Limb (tissue), 2 donors: ENCODE results near the gene SENP6.
"Not testable (repeated sequence)": the region's sequence is repeated elsewhere in the genome, so short reads cannot be mapped to it uniquely, and the experiment has no call there.

Source experiments
- DNase-seq, 2 donors: peaks; one replicate each; pipeline ENCODE4 v3.0.0-alpha.2; 2016; ENCODE audit errors: extremely low spot score in 2 of 2

The SENP6 gene

GRCh38 chr6:75609639-75610590 lies 8.2 kb downstream of the SENP6 start:
- DNase-seq = no peak

DNA sequence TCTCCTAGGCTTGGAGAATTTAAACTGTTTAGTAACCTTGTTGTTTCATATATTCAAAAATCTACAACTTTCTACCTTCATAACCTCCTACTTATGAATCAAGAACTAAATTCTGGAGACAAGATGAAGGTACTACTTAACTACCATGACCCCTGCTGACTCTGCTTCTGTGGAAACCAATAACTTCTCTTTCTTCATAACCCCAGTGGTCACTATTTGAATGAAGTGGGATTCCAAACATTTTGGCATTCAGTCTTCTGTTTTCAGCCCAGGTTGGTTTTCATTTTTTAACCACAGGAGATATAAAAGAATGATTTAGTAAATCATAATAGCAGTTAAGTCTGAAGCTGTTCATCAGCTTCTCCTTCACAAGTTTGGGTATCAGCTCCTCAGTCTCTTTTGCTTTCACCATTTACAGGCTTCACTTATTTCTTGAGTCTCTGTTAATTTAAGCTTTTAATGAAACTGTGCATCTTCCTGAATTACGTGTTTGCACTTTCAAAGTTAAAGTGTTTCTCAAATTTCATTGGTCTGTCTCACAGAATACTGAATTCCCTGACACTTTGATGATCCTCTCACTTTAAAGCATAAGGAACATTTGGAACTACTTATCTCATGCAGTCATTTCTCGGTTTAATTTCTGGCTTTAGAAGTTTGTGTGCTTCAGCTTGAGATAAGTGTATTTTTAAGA lies 9.5 kb downstream of the SENP6 start:
- no peak for DNase-seq

DNA sequence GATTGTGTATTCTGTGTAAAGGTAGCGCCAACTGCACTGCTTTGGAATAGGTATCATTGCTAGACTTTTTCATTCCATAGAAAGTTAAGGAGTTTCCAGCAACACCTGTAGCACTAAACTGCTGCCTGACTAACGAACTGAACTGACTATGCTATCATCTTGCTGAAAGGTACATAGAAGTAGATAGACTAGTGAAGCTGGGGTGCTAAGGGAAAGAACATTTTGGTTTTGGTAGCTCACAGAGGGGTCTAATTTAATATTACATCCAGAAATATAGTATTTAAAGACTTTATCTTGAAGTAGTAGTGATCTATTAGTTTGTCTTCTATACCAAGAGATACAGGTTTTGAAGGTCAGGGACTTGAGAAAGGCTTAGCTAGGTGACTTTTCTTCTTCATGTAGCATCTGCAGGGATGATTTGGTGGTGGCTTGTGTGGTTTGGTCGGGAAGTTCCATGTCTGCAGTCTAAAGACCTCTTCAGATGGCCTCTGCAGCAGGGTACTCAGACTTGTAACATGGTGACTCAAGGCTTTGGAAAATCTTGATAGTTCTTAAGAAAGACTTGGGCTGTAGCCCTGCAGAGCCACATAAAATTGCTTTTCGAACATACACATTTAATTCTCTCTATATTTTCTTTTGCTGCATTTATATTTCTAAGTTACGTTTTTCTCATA lies 10.2 kb downstream of the SENP6 start:
- no peak for DNase-seq

- no peak for DNase-seq
Measured at GRCh38 chr6:75612434-75612833, 10.8 kb downstream of the SENP6 start.

- no peak for DNase-seq
Measured at GRCh38 chr6:75613056-75613501, 11.4 kb downstream of the SENP6 start.

GRCh38 chr6:75618437-75618836 lies 16.8 kb downstream of the SENP6 start:
- no peak for DNase-seq

- no peak for DNase-seq
Measured at GRCh38 chr6:75619230-75619899, 17.7 kb downstream of the SENP6 start.

GRCh38 chr6:75620381-75621304 lies 19.0 kb downstream of the SENP6 start:
- DNase-seq = no peak

DNA sequence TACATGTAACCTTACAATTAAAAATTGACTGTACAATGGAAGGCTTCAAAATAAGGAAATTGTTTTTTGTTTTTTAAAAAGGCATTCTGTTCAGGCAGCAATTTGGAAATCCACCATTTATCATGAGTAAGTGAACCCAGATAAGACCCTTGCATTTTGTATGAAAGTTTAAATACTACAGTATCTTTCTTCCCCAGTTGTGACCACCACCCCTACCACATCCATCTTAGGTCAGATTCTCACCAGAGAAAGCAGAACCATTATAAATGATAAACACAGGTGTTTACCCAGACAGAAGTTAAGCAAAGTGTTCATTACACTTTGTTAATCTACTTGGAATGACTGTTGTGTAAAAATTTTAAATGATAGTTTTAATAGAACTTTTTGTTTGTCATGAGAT lies 20.2 kb downstream of the SENP6 start:
- no peak for DNase-seq

DNA sequence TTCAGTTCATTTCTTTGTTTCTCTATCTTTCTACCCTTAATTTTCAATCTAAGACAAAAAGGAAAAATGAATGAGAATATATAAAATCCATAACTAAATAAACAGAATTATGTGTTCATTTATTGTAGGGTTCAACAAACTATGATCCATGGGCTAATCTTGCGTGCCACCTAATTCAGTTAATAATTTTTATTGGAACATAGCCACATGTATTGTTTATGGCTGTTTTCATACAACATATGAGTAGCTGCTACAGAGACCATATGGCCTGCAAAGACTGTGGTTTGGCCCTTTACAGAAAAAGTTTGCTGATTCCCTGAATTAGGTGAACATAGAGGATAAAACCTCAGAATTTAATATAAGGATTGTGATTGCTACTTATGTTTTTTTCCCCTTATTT lies 21.8 kb downstream of the SENP6 start:
- no peak for DNase-seq

DNA sequence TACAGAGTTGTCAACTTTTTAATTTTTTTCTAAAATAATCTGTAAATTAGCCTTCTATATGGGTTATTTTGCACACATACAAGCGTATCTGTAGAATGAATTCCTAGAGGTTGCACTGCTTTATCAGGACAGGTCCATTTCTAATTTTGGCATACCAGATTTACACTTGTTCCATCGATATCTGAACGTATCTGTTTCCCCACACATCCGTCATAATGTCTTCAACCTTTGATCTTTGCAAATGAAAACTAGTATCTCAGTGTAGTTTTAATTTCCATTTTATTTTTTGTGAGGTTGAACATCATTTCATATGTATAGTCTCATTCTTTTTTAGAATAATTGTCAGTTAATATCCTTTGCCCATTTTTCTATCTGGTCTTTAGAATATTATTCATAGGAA lies 22.7 kb downstream of the SENP6 start:
- DNase-seq = no peak

GRCh38 chr6:75624988-75625387 lies 23.3 kb downstream of the SENP6 start:
- DNase-seq = no peak

- no peak for DNase-seq
Measured at GRCh38 chr6:75626561-75626960, 24.9 kb downstream of the SENP6 start.

GRCh38 chr6:75627708-75628107 lies 26.0 kb downstream of the SENP6 start:
- DNase-seq = not testable (repeated sequence)

DNA sequence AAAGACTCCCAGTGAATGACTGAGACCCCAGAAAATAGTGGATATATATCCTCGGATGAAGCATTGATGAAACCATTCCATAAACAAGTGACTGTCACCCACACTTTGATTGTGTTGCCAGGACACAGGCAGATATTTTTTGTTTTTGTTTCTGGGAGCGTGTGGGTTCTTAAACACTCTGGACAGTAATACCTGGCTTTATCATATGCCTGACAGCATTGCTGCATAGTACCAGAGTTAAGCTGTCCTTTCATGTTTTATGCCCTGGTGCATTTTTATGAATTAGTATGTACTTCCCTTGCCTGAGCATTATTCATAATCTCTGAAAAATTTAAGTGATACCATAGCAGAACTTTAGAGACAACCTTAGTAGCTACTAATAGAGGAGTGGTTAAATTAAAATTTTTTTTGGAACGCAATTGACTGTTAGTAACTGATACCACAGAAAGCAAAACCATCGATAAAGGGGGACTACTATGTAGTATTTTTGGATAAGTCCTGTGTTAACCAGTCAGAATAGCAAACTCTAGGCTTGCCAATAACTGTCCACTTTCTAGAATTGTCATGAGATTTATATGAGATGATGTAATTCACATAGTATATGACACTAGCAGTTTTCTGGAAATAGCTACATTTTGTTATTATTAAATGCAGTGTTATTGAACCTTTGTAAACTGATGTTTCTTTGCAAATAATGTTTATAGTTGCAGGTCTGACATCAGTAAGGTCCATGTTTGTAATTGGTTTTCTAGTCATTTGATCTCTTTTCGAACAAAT lies 30.4 kb downstream of the SENP6 start:
- no peak for DNase-seq

- DNase-seq = no peak
Measured at GRCh38 chr6:75633045-75633444, 31.4 kb downstream of the SENP6 start.

DNA sequence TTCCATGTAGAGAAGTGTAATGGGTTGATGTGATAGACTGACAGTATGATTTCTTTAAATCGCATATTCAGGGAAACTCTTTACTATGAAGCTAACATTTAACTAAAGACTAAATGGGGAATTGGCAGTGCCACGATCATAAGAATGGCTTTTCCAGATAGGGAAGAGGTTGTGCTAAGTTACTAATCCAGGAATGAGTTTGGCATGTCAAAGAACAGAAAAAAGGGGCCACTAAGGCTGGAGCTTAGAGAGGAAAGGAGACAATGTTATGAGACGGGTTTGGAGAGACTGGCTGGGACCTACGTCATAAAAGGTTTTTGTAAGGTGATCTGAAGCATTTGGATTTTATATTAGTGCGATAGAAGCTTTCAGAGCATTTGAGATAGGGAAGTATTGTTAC lies 40.6 kb downstream of the SENP6 start:
- no peak for DNase-seq

GRCh38 chr6:75643173-75643572 lies 41.5 kb downstream of the SENP6 start:
- no peak for DNase-seq

DNA sequence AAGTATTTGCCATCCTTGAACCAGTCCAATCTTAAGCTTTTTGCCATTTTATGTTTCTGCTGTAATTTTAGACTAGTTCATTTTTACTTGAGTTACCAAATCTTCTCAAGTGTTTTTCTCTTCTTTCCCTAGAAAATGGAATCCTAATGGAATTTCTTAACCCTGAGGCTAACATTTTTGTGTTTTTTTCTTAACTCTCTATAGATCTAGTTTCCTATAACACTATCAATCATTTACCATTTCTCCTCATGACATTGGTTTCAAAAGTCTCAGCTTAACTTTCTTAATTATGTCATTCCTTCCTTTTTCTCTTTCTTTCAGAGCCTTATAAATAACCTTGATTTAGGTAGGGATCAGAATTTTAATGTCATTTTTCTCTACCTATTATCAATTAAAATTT lies 54.8 kb downstream of the SENP6 start:
- DNase-seq = no peak

DNA sequence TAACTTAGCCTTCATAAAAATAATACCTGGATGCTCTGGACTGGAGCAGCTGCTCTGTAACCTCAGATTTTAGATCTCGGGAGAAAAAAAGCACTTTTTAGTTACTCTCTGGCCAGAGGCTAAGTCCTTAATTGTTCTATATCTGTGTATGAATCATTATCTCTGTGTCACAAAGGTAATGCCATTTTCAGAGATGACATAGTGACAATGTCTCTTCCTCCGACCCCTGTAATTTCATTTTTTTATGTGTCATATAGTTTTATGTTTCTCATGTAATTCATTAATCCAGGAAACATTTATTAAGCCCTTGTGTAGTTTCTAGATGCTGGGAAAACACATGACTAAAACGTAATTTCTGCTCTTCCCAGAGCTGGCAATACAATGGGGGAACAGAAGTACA lies 55.6 kb downstream of the SENP6 start:
- no peak for DNase-seq
